ENCODE results near the gene DTHD1.

The DTHD1 gene

GRCh38 chr4:36348403-36348938, 67.1 kb downstream of the DTHD1 start:
- H3K23ac ChIP-seq (ENCODE audit: low read length): no peak overlapping the region
- H3K9ac ChIP-seq (ENCODE audit: low read length): no peak overlapping the region
- no peaks in the 10 kb centered on the region for H3K4me1 ChIP-seq (ENCODE audit: control insufficient read depth in 1 of 2, insufficient read depth in 2 of 2, low read length in 2 of 2)
- no peak overlapping the region for H2AK5ac ChIP-seq (ENCODE audit: low read length)
- H2AFZ ChIP-seq (ENCODE audit: insufficient read depth, low read length, poor library complexity): no peak overlapping the region
- H2BK12ac ChIP-seq (ENCODE audit: low read length): no peak overlapping the region
- DNase-seq: peak in 1 of 2 donors; percentile 9
- H3K4me2 ChIP-seq (ENCODE audit: low read length): no peak overlapping the region
- no peaks in the 10 kb centered on the region for H3K27me3 ChIP-seq (ENCODE audit: insufficient read depth, low read length)
- no peak overlapping the region for H3K14ac ChIP-seq (ENCODE audit: low read length)
- H4K91ac ChIP-seq (ENCODE audit: low read depth, low read length): no peak overlapping the region
- no CpG with 5 or more reads among the region's 4 CpGs for WGBS (ENCODE audit: extremely low coverage, insufficient coverage, insufficient read length)
- no peak overlapping the region for H2BK5ac ChIP-seq (ENCODE audit: low read depth, low read length, poor library complexity)
- no peak overlapping the region for H3K4ac ChIP-seq (ENCODE audit: low read depth, low read length)
- no peak overlapping the region for H4K12ac ChIP-seq (ENCODE audit: low read depth, low read length)
- no peak overlapping the region for H3K27ac ChIP-seq (ENCODE audit: low read depth, low read length)
- no peaks in the 10 kb centered on the region for H3K79me1 ChIP-seq (ENCODE audit: low read length)
- H2BK120ac ChIP-seq (ENCODE audit: insufficient read depth, low read length, poor library complexity): no peak overlapping the region
- H3K79me2 ChIP-seq (ENCODE audit: control insufficient read depth, insufficient read depth, low read length, poor library complexity): no peaks in the 10 kb centered on the region
- no peak overlapping the region for H3K18ac ChIP-seq (ENCODE audit: low read length)
- no peaks in the 10 kb centered on the region for H3K9me3 ChIP-seq (ENCODE audit: insufficient read depth, low read depth, low read length)
- H3K4me3 ChIP-seq (ENCODE audit: low read depth, low read length): no peak overlapping the region
- H3K36me3 ChIP-seq (ENCODE audit: control insufficient read depth in 1 of 2, insufficient read depth in 2 of 2, low read length in 2 of 2): no peaks in the 10 kb centered on the region
- no peak overlapping the region for H4K8ac ChIP-seq (ENCODE audit: low read depth, low read length)

DNA sequence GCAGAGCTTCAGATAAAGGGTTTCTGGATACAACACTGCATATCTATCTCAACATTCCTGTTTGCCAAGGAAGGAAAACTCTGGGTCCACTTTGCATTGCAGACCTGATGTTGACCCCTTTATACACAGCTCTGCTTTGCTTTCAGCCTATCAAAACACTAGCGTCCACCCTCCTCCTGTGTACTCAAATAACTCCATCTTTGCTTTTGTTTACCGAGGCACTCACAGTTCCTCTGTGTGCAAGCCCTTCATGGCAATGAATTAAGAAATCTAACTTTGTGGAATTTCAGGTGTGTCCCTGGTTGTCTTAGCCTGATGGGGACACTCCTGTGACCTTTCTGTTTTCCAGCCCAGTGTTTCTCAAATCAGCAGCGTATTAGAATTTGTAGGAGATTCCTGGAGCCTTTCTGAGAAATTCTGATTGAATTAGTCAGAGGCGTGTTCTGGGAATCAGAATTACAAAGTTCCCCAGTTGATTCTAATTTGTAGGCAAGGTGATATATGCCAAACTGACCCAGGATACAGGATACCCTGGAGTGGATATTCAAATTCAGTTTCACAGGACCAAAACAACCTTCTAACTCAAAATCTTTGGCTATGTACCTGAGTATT, 68.6 kb downstream of the DTHD1 start:
- Histone ChIP-seq H2BK5ac (ENCODE audit: low read depth, low read length, poor library complexity) (no peak overlapping the region), H4K8ac (ENCODE audit: low read depth, low read length) (no peak overlapping the region), H2AK5ac (ENCODE audit: low read length) (no peak overlapping the region), H2BK120ac (ENCODE audit: insufficient read depth, low read length, poor library complexity) (no peak overlapping the region), H4K91ac (ENCODE audit: low read depth, low read length) (no peak overlapping the region), H4K12ac (ENCODE audit: low read depth, low read length) (no peak overlapping the region), H2BK12ac (ENCODE audit: low read length) (no peak overlapping the region), H3K9me3 (ENCODE audit: insufficient read depth, low read depth, low read length) (no peaks in the 10 kb centered on the region), H3K36me3 (ENCODE audit: control insufficient read depth in 1 of 2, insufficient read depth in 2 of 2, low read length in 2 of 2) (no peaks in the 10 kb centered on the region), H3K4me1 (ENCODE audit: control insufficient read depth in 1 of 2, insufficient read depth in 2 of 2, low read length in 2 of 2) (no peaks in the 10 kb centered on the region), H3K27ac (ENCODE audit: low read depth, low read length) (no peak overlapping the region), H3K14ac (ENCODE audit: low read length) (no peak overlapping the region), H3K4me2 (ENCODE audit: low read length) (no peak overlapping the region), H3K23ac (ENCODE audit: low read length) (no peak overlapping the region), H3K18ac (ENCODE audit: low read length) (no peak overlapping the region), H3K4me3 (ENCODE audit: low read depth, low read length) (no peak overlapping the region), H3K27me3 (ENCODE audit: insufficient read depth, low read length) (no peaks in the 10 kb centered on the region), H2AFZ (ENCODE audit: insufficient read depth, low read length, poor library complexity) (no peak overlapping the region), H3K79me1 (ENCODE audit: low read length) (no peaks in the 10 kb centered on the region), H3K9ac (ENCODE audit: low read length) (no peak overlapping the region), H3K79me2 (ENCODE audit: control insufficient read depth, insufficient read depth, low read length, poor library complexity) (no peaks in the 10 kb centered on the region), H3K4ac (ENCODE audit: low read depth, low read length) (no peak overlapping the region)
- no CpG with 5 or more reads among the region's 4 CpGs for WGBS (ENCODE audit: extremely low coverage, insufficient coverage, insufficient read length)
- no peak for DNase-seq

GRCh38 chr4:36351082-36351666, 69.8 kb downstream of the DTHD1 start:
- Histone ChIP-seq H2BK5ac (ENCODE audit: low read depth, low read length, poor library complexity) (no peak overlapping the region), H2BK120ac (ENCODE audit: insufficient read depth, low read length, poor library complexity) (no peak overlapping the region), H3K9me3 (ENCODE audit: insufficient read depth, low read depth, low read length) (no peaks in the 10 kb centered on the region), H3K23ac (ENCODE audit: low read length) (no peak overlapping the region), H3K4me1 (ENCODE audit: control insufficient read depth in 1 of 2, insufficient read depth in 2 of 2, low read length in 2 of 2) (no peaks in the 10 kb centered on the region), H3K18ac (ENCODE audit: low read length) (no peak overlapping the region), H4K91ac (ENCODE audit: low read depth, low read length) (no peak overlapping the region), H3K4me2 (ENCODE audit: low read length) (no peak overlapping the region), H3K36me3 (ENCODE audit: control insufficient read depth in 1 of 2, insufficient read depth in 2 of 2, low read length in 2 of 2) (no peaks in the 10 kb centered on the region), H4K12ac (ENCODE audit: low read depth, low read length) (no peak overlapping the region), H3K27ac (ENCODE audit: low read depth, low read length) (no peak overlapping the region), H3K4me3 (ENCODE audit: low read depth, low read length) (no peak overlapping the region), H2AFZ (ENCODE audit: insufficient read depth, low read length, poor library complexity) (no peak overlapping the region), H2BK12ac (ENCODE audit: low read length) (no peak overlapping the region), H3K4ac (ENCODE audit: low read depth, low read length) (no peak overlapping the region), H4K8ac (ENCODE audit: low read depth, low read length) (no peak overlapping the region), H2AK5ac (ENCODE audit: low read length) (no peak overlapping the region), H3K27me3 (ENCODE audit: insufficient read depth, low read length) (no peaks in the 10 kb centered on the region), H3K9ac (ENCODE audit: low read length) (no peak overlapping the region), H3K14ac (ENCODE audit: low read length) (no peak overlapping the region), H3K79me2 (ENCODE audit: control insufficient read depth, insufficient read depth, low read length, poor library complexity) (no peaks in the 10 kb centered on the region), H3K79me1 (ENCODE audit: low read length) (no peaks in the 10 kb centered on the region)
- DNase-seq: peak; percentile 55 to 75
- WGBS (ENCODE audit: extremely low coverage, insufficient coverage, insufficient read length): no CpG with 5 or more reads among the region's 2 CpGs

DNA sequence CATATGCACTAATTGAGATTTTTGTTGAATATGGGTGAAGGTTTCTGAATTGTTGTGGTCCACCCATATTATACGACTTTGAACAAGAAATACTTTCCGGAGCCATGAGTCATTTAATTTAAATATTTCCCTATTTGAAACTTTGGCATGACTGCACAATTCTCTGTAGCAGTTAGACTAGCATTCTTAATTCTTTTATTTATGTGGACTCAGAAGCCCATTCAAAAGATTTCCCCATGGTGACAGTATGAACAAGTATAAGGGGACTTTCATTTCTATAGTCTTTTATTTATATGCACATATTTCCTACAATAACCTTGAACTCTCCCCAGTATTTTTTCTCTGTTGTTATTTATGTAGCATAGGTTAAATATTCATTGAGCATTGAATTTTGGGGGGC, 72.6 kb downstream of the DTHD1 start:
- Histone ChIP-seq H3K9ac (ENCODE audit: low read length) (no peak overlapping the region), H3K4me1 (ENCODE audit: control insufficient read depth in 1 of 2, insufficient read depth in 2 of 2, low read length in 2 of 2) (no peaks in the 10 kb centered on the region), H3K79me1 (ENCODE audit: low read length) (no peaks in the 10 kb centered on the region), H3K14ac (ENCODE audit: low read length) (no peak overlapping the region), H2BK120ac (ENCODE audit: insufficient read depth, low read length, poor library complexity) (no peak overlapping the region), H4K91ac (ENCODE audit: low read depth, low read length) (no peak overlapping the region), H2BK5ac (ENCODE audit: low read depth, low read length, poor library complexity) (no peak overlapping the region), H3K18ac (ENCODE audit: low read length) (no peak overlapping the region), H3K9me3 (ENCODE audit: insufficient read depth, low read depth, low read length) (no peaks in the 10 kb centered on the region), H4K8ac (ENCODE audit: low read depth, low read length) (no peak overlapping the region), H3K36me3 (ENCODE audit: control insufficient read depth in 1 of 2, insufficient read depth in 2 of 2, low read length in 2 of 2) (no peaks in the 10 kb centered on the region), H3K4ac (ENCODE audit: low read depth, low read length) (no peak overlapping the region), H3K27ac (ENCODE audit: low read depth, low read length) (no peak overlapping the region), H2AK5ac (ENCODE audit: low read length) (no peak overlapping the region), H2AFZ (ENCODE audit: insufficient read depth, low read length, poor library complexity) (no peak overlapping the region), H3K4me2 (ENCODE audit: low read length) (no peak overlapping the region), H3K79me2 (ENCODE audit: control insufficient read depth, insufficient read depth, low read length, poor library complexity) (no peaks in the 10 kb centered on the region), H3K27me3 (ENCODE audit: insufficient read depth, low read length) (no peaks in the 10 kb centered on the region), H3K4me3 (ENCODE audit: low read depth, low read length) (no peak overlapping the region), H4K12ac (ENCODE audit: low read depth, low read length) (no peak overlapping the region), H3K23ac (ENCODE audit: low read length) (no peak overlapping the region), H2BK12ac (ENCODE audit: low read length) (no peak overlapping the region)
- no peak for DNase-seq
- no CpG with 5 or more reads among the region's 2 CpGs for WGBS (ENCODE audit: extremely low coverage, insufficient coverage, insufficient read length)

Measured in trophoblast cell (in vitro differentiated cells and primary cell).